Cerebellar cortex (tissue), 1 donor: ENCODE data around the gene MS4A18.
"Not testable (repeated sequence)": the region's sequence is repeated elsewhere in the genome, so short reads cannot be mapped to it uniquely, and the experiment has no call there.

Experiments used
- DNase-seq: peaks from one replicate; pipeline ENCODE4 v3.0.0-alpha.2; 2015; ENCODE audit warnings: low spot score

Gene MS4A18

GRCh38 chr11:60739114-60739513 is 14.6 kb downstream of the MS4A18 start:
- DNase-seq, result no peak

- no peak for DNase-seq
Observed at GRCh38 chr11:60740573-60740972, 16.1 kb downstream of the MS4A18 start.

GRCh38 chr11:60741421-60741820 is 16.9 kb downstream of the MS4A18 start:
- DNase-seq, result no peak

GRCh38 chr11:60743058-60743457 is 18.5 kb downstream of the MS4A18 start:
- DNase-seq, result no peak

GRCh38 chr11:60744114-60744513 is 19.6 kb downstream of the MS4A18 start:
- DNase-seq, result no peak

GRCh38 chr11:60747359-60747873 is 22.9 kb downstream of the MS4A18 start:
- no peak for DNase-seq

GRCh38 chr11:60748225-60748624 is 23.7 kb downstream of the MS4A18 start:
- no peak for DNase-seq

- no peak for DNase-seq
Observed at GRCh38 chr11:60748821-60749220, 24.3 kb downstream of the MS4A18 start.

- DNase-seq, result no peak
Observed at GRCh38 chr11:60750911-60751310, 26.4 kb downstream of the MS4A18 start.

GRCh38 chr11:60753309-60753708 is 28.8 kb downstream of the MS4A18 start:
- DNase-seq, result no peak

- DNase-seq, result no peak
Observed at GRCh38 chr11:60754887-60755286, 30.4 kb downstream of the MS4A18 start.

GRCh38 chr11:60756307-60757032 is 31.9 kb downstream of the MS4A18 start, which contains the start of gene MS4A15:
Gene MS4A15 (plus strand): TSS chr11:60756867. CDS start chr11:60763734, 6,867 bp downstream.
- DNase-seq, result peak; percentile 25

GRCh38 chr11:60757231-60757800 is 32.8 kb downstream of the MS4A18 start:
- no peak for DNase-seq

- DNase-seq, result not testable (repeated sequence)
Observed at GRCh38 chr11:60758671-60759070, 34.2 kb downstream of the MS4A18 start.

GRCh38 chr11:60759438-60760225 is 35.1 kb downstream of the MS4A18 start:
- DNase-seq, result not testable (repeated sequence)

- no peak for DNase-seq
Observed at GRCh38 chr11:60761436-60762190, 37.1 kb downstream of the MS4A18 start.

- no peak for DNase-seq
Observed at GRCh38 chr11:60762851-60763691, 38.6 kb downstream of the MS4A18 start.

- DNase-seq, result no peak
Observed at GRCh38 chr11:60763692-60764369, 39.3 kb downstream of the MS4A18 start.

- DNase-seq, result no peak
Observed at GRCh38 chr11:60764879-60765278, 40.4 kb downstream of the MS4A18 start.

GRCh38 chr11:60765355-60765754 is 40.8 kb downstream of the MS4A18 start:
- no peak for DNase-seq
